ENCODE data around the gene MAST4.

DNA sequence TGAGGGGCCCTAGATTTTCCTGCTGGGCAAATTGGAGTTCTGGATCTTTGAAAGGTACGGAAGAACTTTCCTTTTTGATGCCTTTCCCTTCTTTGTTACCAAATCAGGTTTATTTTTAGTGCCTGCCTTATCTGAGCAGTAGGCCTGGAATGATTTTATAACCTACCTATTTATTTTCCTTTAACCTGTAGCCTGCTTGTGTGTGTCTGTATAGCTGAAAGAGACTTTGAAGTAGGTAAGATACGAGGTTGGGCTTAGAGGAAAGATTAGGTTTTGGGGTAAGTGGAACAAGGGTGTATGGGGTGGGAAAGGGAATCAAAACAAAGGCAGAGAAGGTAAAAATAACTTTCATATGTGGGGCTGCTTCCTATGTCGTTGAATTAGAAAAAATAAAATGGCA lies 389.2 kb downstream of the MAST4 start:
- TF ChIP-seq, protein P1, sequence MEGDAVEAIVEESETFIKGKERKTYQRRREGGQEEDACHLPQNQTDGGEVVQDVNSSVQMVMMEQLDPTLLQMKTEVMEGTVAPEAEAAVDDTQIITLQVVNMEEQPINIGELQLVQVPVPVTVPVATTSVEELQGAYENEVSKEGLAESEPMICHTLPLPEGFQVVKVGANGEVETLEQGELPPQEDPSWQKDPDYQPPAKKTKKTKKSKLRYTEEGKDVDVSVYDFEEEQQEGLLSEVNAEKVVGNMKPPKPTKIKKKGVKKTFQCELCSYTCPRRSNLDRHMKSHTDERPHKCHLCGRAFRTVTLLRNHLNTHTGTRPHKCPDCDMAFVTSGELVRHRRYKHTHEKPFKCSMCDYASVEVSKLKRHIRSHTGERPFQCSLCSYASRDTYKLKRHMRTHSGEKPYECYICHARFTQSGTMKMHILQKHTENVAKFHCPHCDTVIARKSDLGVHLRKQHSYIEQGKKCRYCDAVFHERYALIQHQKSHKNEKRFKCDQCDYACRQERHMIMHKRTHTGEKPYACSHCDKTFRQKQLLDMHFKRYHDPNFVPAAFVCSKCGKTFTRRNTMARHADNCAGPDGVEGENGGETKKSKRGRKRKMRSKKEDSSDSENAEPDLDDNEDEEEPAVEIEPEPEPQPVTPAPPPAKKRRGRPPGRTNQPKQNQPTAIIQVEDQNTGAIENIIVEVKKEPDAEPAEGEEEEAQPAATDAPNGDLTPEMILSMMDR (IDR thresholded peaks at IDR 0.05), result no peak
- no peak for TF ChIP-seq POLR2A (IDR thresholded peaks at IDR 0.05)

Data from esophagus squamous epithelium (tissue), 4 donors.